GM20000 (cell line): Measurements from ENCODE around the gene MADCAM1.

Experiments used
- DNase-seq: peaks from one replicate; pipeline ENCODE4 v3.0.0; 2012; ENCODE audit warnings: low spot score
- CTCF ChIP-seq: IDR thresholded peaks from 2 replicates; pipeline ENCODE4 v1.5.1; 2012; ENCODE audit warnings: mild to moderate bottlenecking, control low read depth; ENCODE audit errors: extremely low read depth, missing control alignments

Gene MADCAM1

DNA sequence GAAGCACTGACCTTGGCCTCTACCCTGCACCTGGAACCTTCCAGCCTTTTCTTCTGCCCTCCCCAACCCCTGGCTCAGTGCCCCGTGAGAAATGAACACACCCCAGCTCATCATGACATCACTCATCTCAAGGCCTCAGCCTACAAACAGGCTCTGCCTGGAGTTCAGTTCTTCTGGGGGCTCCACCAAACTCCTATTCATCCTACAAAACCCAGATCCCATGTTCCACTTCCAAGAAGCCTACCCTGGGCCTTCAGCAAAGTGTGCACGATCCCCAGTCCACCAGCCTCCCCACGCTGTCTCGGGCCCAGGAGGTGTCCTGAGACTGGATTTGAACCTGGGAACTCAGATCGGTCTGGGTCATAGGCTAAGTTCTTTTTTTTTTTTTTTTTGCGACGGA is 26.5 kb upstream of the MADCAM1 start:
- TF ChIP-seq CTCF: no peak
- DNase-seq: no peak

DNA sequence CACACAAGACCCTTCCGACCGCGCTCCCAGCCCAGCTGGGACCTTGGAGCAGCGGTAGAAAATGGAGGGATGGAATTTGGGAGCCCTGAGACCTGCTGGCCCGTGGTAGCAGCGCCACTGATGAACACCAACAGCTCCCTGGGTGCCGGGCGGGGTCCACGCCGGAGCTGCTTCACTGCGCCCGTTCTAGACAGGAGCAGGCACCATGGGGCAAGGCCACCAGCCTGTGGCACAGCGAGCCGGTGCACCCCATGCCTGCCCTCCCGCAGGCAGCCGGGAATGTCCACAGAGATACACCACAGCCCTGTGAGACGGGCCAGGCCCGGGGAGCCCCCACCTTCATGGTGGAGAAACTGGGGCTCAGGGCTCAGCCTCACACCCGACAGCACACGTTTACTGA is 25.6 kb upstream of the MADCAM1 start:
- no peak for TF ChIP-seq CTCF
- DNase-seq: no peak

GRCh38 chr19:472005-472858 is 24.1 kb upstream of the MADCAM1 start:
- TF ChIP-seq CTCF: no peak
- no peak for DNase-seq

- TF ChIP-seq CTCF: no peak
- no peak for DNase-seq
These were observed 21.9 kb upstream of the MADCAM1 start for GRCh38 chr19:474126-475078.

- no peak for DNase-seq
- no peak for TF ChIP-seq CTCF
These were observed 20.9 kb upstream of the MADCAM1 start for GRCh38 chr19:475360-475759.

DNA sequence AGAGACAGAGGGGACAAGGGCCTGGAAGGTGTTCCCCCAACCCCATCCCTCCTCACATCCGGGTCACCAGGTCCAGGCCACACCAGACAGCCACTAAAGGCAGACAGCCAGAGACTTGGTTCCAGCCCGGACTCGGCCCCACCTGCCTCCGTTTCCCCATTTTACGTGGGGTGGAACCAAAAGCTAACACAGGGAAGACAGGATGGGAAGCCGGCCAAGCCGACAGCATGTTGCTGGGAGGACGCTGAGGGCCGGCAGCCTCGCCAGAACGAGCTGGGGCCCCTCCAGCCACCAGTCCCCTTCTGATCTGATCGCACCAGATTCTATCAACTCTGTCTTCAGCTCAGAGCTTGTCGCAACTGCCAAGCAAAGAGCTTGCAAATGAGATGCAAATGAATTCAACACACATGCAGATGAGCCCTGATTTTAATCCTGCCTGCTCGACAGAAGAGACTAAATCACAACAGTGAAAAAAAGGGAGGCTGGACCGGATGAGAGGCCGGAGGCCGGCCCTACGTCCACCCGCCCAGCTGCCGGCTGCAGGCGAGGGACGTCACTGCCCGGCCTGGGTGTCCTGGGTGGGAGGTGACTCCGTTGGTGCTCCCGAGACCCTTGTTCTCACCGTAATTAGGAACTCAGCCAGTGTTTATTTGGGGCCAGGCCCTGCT is 17.9 kb upstream of the MADCAM1 start:
- DNase-seq: no peak
- TF ChIP-seq CTCF: no peak

DNA sequence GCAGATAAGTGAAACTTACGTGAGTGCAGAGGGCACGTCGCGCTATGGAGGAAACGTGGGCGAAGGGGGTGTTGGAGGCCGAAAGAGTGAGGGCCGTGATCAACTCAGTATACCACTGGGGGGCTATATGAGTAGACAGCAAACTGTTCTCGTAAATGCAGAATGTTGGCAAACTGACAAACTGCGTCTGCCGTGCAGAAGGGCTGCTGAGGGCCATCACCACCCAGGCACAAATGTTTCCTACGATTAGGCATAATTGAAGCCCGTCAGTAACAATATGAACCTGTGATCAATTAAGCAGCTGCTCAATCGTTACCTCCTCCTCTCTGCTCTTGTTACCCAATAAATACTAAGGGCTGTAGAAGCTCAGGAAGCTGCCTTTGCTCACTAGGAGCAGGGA is 17.3 kb upstream of the MADCAM1 start:
- no peak for DNase-seq
- no peak for TF ChIP-seq CTCF
